HG03045 (cell line): ENCODE measurements around the gene SLC6A6.

Source experiments
- ATAC-seq: cut with Tn5 transposase; IDR thresholded peaks from one replicate; pipeline ENCODE4 v1.9.1; 2021; ENCODE audit warnings: mild to moderate bottlenecking, moderate library complexity; ENCODE audit not compliant: unreplicated experiment

The SLC6A6 gene

GRCh38 chr3:14415501-14415900 lies 13.1 kb downstream of the SLC6A6 start:
- no peak for ATAC-seq

GRCh38 chr3:14416453-14416852 lies 14.0 kb downstream of the SLC6A6 start:
- no peak for ATAC-seq

GRCh38 chr3:14418296-14419250 lies 16.2 kb downstream of the SLC6A6 start:
- no peak for ATAC-seq

GRCh38 chr3:14422016-14422963 lies 19.9 kb downstream of the SLC6A6 start:
- no peak for ATAC-seq

GRCh38 chr3:14423197-14423743 lies 20.9 kb downstream of the SLC6A6 start:
- no peak for ATAC-seq

GRCh38 chr3:14423963-14424362 lies 21.6 kb downstream of the SLC6A6 start:
- no peak for ATAC-seq

- ATAC-seq = no peak
Observed at GRCh38 chr3:14424711-14425580, 22.5 kb downstream of the SLC6A6 start.

GRCh38 chr3:14425581-14426304 lies 23.3 kb downstream of the SLC6A6 start:
- ATAC-seq = no peak

GRCh38 chr3:14426305-14426620 lies 23.9 kb downstream of the SLC6A6 start:
- no peak for ATAC-seq

- ATAC-seq = no peak
Observed at GRCh38 chr3:14428087-14429033, 26.0 kb downstream of the SLC6A6 start.

GRCh38 chr3:14429237-14429636 lies 26.8 kb downstream of the SLC6A6 start:
- no peak for ATAC-seq

- no peak for ATAC-seq
Observed at GRCh38 chr3:14429640-14430039, 27.2 kb downstream of the SLC6A6 start.

GRCh38 chr3:14430053-14430452 lies 27.6 kb downstream of the SLC6A6 start:
- ATAC-seq = no peak

GRCh38 chr3:14430706-14431451 lies 28.5 kb downstream of the SLC6A6 start:
- ATAC-seq = no peak

GRCh38 chr3:14431452-14431916 lies 29.1 kb downstream of the SLC6A6 start:
- peak; percentile 20 for ATAC-seq

GRCh38 chr3:14431917-14432834 lies 29.8 kb downstream of the SLC6A6 start:
- ATAC-seq = peak; percentile 86

- ATAC-seq = no peak
Observed at GRCh38 chr3:14433106-14433505, 30.7 kb downstream of the SLC6A6 start.
